GM12872 (cell line): ENCODE data around the gene ISM2.

Source experiments
- CTCF ChIP-seq: IDR thresholded peaks from 3 replicates; pipeline ENCODE4 v1.5.1; 2011; ENCODE audit warnings: low read depth, mild to moderate bottlenecking, low read length, moderate library complexity; ENCODE audit not compliant: insufficient read depth

Gene ISM2

GRCh38 chr14:77488558-77488957, 10.1 kb downstream of the ISM2 start:
- TF ChIP-seq CTCF: no peak

GRCh38 chr14:77485901-77486678, 12.5 kb downstream of the ISM2 start:
- no peak for TF ChIP-seq CTCF

GRCh38 chr14:77485256-77485655, 13.4 kb downstream of the ISM2 start:
- TF ChIP-seq CTCF: no peak

- no peak for TF ChIP-seq CTCF
These were observed 16.2 kb downstream of the ISM2 start for GRCh38 chr14:77482422-77482821.

- TF ChIP-seq CTCF: no peak
These were observed 19.8 kb downstream of the ISM2 start for GRCh38 chr14:77478796-77479195.

GRCh38 chr14:77478029-77478428, 20.6 kb downstream of the ISM2 start:
- no peak for TF ChIP-seq CTCF

GRCh38 chr14:77475432-77476115, 23.0 kb downstream of the ISM2 start:
- no peak for TF ChIP-seq CTCF
